H7 (cell line): ENCODE data around the gene NDEL1. TPM values are rescaled to one million over a fixed set of nuclear protein-coding genes. Genes with fewer than 3 reads are reported as not detected.
A peak's percentile ranks its signal among the peaks of the same experiment; 100 is the strongest.

Experiments
- DNase-seq: peaks from one replicate; pipeline ENCODE4 v3.0.0; 2012
- H3K27me3 ChIP-seq: 2 replicates; pipeline ENCODE4 v1.6.0; 2011; ENCODE audit warnings: mild to moderate bottlenecking, low read length; ENCODE audit not compliant: control insufficient read depth, insufficient read depth
- H3K36me3 ChIP-seq: replicated peaks from 2 replicates; pipeline ENCODE4 v1.5.1; 2011; ENCODE audit warnings: low read length; ENCODE audit not compliant: control insufficient read depth, insufficient read depth
- H3K4me3 ChIP-seq: 2 replicates; pipeline ENCODE4 v1.5.1; 2011; ENCODE audit warnings: low read depth, mild to moderate bottlenecking, control low read depth, low read length, moderate library complexity; ENCODE audit not compliant: insufficient read depth
- total RNA-seq: library from RNA; depleted of rRNA; stranded (reverse); fragments of >200 nt; shearing (Covaris generic); gene quantifications from 2 replicates; pipeline ENCODE4 v1.2.3, GENCODE V29; 2014

Gene NDEL1
- total RNA-seq, 1 experiment from 2014 or later: 18.6 TPM

GRCh38 chr17:8430966-8431365 lies 4.7 kb upstream of the NDEL1 start:
- no peak for DNase-seq

GRCh38 chr17:8436169-8436843 lies 622 bp downstream of the NDEL1 start:
- Histone ChIP-seq H3K36me3 (peaks cover 2% of the 10 kb centered on the region; the same call in 1 of the 2 replicates), H3K27me3 (no peaks in the 10 kb centered on the region), H3K4me3 (peak overlapping the region; percentile 88)
- peak; percentile 84 for DNase-seq

More at GRCh38 chr17:8430966-8431365, 4.7 kb upstream of the NDEL1 start:
- no peaks in the 10 kb centered on the region for H3K27me3 ChIP-seq
- no peak overlapping the region for H3K4me3 ChIP-seq
- H3K36me3 ChIP-seq: no peaks in the 10 kb centered on the region

GRCh38 chr17:8436844-8437171 lies 1.1 kb downstream of the NDEL1 start:
- Histone ChIP-seq H3K4me3 (peak overlapping the region; percentile 88), H3K27me3 (no peaks in the 10 kb centered on the region), H3K36me3 (peaks cover 2% of the 10 kb centered on the region; the same call in 1 of the 2 replicates)
- DNase-seq: no peak

GRCh38 chr17:8438441-8438840 lies 2.8 kb downstream of the NDEL1 start:
- no peaks in the 10 kb centered on the region for H3K27me3 ChIP-seq
- H3K4me3 ChIP-seq: no peak overlapping the region
- H3K36me3 ChIP-seq: peaks cover 2% of the 10 kb centered on the region; the same call in 1 of the 2 replicates
- DNase-seq: no peak

GRCh38 chr17:8439681-8440080 lies 4.0 kb downstream of the NDEL1 start:
- Histone ChIP-seq H3K36me3 (peaks cover 2% of the 10 kb centered on the region; the same call in 1 of the 2 replicates), H3K27me3 (no peaks in the 10 kb centered on the region), H3K4me3 (no peak overlapping the region)
- no peak for DNase-seq

GRCh38 chr17:8441690-8442089 lies 6.0 kb downstream of the NDEL1 start:
- no peaks in the 10 kb centered on the region for H3K27me3 ChIP-seq
- no peak for DNase-seq
- peaks cover 2% of the 10 kb centered on the region for H3K36me3 ChIP-seq
- no peak overlapping the region for H3K4me3 ChIP-seq

- Histone ChIP-seq H3K4me3 (no peak overlapping the region), H3K36me3 (peaks cover 2% of the 10 kb centered on the region), H3K27me3 (no peaks in the 10 kb centered on the region)
- no peak for DNase-seq
Measured at GRCh38 chr17:8442310-8442709, 6.6 kb downstream of the NDEL1 start.

- Histone ChIP-seq H3K27me3 (no peaks in the 10 kb centered on the region), H3K36me3 (peaks cover 5% of the 10 kb centered on the region), H3K4me3 (no peak overlapping the region)
- DNase-seq: no peak
Measured at GRCh38 chr17:8443756-8444155, 8.1 kb downstream of the NDEL1 start.

- Histone ChIP-seq H3K36me3 (peaks cover 5% of the 10 kb centered on the region), H3K27me3 (no peaks in the 10 kb centered on the region), H3K4me3 (no peak overlapping the region)
- no peak for DNase-seq
Measured at GRCh38 chr17:8444494-8444893, 8.8 kb downstream of the NDEL1 start.

- no peak for DNase-seq
- H3K36me3 ChIP-seq: peaks cover 4% of the 10 kb centered on the region
Measured at GRCh38 chr17:8445536-8445935, 9.9 kb downstream of the NDEL1 start.

GRCh38 chr17:8447799-8448198 lies 12.1 kb downstream of the NDEL1 start:
- peak; percentile 76 for DNase-seq
- Histone ChIP-seq H3K36me3 (peaks cover 7% of the 10 kb centered on the region), H3K27me3 (no peaks in the 10 kb centered on the region), H3K4me3 (no peak overlapping the region)

More at GRCh38 chr17:8445536-8445935, 9.9 kb downstream of the NDEL1 start:
- H3K4me3 ChIP-seq: no peak overlapping the region
- no peaks in the 10 kb centered on the region for H3K27me3 ChIP-seq

- peaks cover 7% of the 10 kb centered on the region for H3K36me3 ChIP-seq
- no peaks in the 10 kb centered on the region for H3K27me3 ChIP-seq
- no peak overlapping the region for H3K4me3 ChIP-seq
- no peak for DNase-seq
Measured at GRCh38 chr17:8448310-8448709, 12.6 kb downstream of the NDEL1 start.

GRCh38 chr17:8451933-8452614 lies 16.4 kb downstream of the NDEL1 start:
- Histone ChIP-seq H3K36me3 (peaks cover 12% of the 10 kb centered on the region), H3K4me3 (no peak overlapping the region), H3K27me3 (no peaks in the 10 kb centered on the region)
- DNase-seq: no peak

- DNase-seq: no peak
- Histone ChIP-seq H3K36me3 (peaks cover 15% of the 10 kb centered on the region), H3K4me3 (no peak overlapping the region), H3K27me3 (no peaks in the 10 kb centered on the region)
Measured at GRCh38 chr17:8453326-8453725, 17.6 kb downstream of the NDEL1 start.

- H3K36me3 ChIP-seq: peaks cover 15% of the 10 kb centered on the region
- H3K4me3 ChIP-seq: no peak overlapping the region
- DNase-seq: no peak
Measured at GRCh38 chr17:8455665-8456209, 20.1 kb downstream of the NDEL1 start.

More at GRCh38 chr17:8455665-8456209, 20.1 kb downstream of the NDEL1 start:
- no peaks in the 10 kb centered on the region for H3K27me3 ChIP-seq
